Measurements from ENCODE around the gene SDHAF3.

DNA sequence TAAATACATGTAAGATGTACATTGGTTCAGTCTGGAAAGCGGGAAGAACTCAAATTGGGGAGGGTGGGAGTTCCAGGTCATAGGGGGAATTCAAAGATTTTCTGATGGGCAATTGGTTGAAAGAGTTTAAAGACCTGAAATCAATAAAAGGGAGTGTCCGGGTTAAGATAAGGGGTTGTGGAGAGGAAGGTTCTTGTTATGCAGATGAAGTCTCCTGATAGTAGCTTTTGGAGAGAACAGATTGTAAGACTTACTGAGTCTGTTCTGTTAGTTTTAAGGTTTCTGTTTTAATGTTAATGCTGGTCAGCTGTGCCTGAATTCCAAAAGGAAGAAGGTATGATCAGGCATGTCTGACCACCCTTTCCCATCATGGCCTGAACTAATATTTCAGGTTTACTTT is 48.8 kb downstream of the SDHAF3 start:
- TF ChIP-seq NFYB (IDR thresholded peaks at IDR 0.05; ENCODE audit: insufficient read depth, low read depth, low read length) = no peak
- TF ChIP-seq CREB1 (IDR thresholded peaks at IDR 0.05; ENCODE audit: low read depth) = no peak
- TF ChIP-seq RAD21 (IDR thresholded peaks at IDR 0.05; ENCODE audit: insufficient read depth, low read depth, low read length) = no peak

All from GM12878 (cell line).